GM19238 (cell line): ENCODE data around the gene TRMT11.
"Not testable (repeated sequence)": the region's sequence is repeated elsewhere in the genome, so short reads cannot be mapped to it uniquely, and the experiment has no call there.

Experiments used
- DNase-seq: peaks from one replicate; pipeline ENCODE4 v3.0.0; 2011; ENCODE audit warnings: low spot score; ENCODE audit not compliant: insufficient read length

The TRMT11 gene

DNA sequence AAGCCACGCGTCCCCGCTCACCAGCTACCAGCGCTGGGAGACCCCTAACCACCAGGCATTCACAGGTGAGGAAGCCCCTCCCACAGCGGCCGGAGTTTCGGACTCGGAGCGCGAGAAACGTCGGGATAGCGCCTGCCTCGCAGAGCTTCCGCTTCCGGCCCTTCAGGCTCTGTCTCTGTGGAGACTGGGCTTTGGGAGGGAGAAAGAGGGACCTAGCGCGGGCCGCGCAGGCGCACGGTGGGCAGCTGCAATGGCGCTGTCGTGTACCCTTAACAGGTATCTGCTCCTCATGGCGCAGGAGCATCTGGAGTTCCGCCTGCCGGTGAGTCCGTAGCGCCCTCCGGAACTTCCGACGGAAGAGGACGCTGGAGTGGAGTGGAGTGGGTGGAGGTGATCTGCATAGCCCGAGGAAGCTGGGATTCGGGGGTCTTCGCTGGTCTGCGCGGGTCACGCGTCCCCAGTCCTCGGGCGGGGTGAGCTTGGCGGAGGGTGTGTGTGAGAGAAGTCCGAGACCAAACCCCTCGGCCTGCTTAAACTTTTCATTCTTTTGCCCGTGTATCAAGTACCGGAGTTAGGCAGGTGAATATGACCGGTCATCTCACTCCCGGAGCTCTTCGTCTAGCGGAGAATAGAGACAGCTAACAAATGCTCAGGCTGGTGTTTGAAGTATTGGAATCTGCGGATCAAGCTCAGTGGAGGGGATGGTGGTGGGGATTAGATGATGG, at the start of gene TRMT11:
TRMT11 (plus strand) TSS at position 240 of the 725 bp plus-strand sequence; CDS start at position 251, 11 bp downstream.
- DNase-seq: peak; percentile 81

DNA sequence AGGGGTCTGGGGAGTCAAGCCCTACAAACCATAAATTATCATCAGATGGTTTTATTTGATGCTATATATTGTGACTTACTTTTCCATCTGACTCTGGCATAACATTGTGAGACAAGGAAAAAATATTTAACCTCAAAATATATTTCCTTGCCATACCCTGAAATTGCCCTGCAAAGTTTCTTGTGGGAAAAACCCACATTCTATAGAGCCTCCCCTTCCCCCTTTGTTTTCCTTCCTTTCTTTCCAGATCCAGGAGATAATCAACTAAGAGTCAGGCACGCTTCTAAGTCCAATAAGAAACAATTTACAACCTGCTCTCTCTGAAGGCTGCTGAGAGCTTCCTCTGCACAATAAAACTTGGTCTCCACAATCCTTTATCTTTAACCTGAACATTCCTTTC, 47.3 kb upstream of the TRMT11 start:
- no peak for DNase-seq

- no peak for DNase-seq
Measured at GRCh38 chr6:125939791-125940190, 46.5 kb upstream of the TRMT11 start.

DNA sequence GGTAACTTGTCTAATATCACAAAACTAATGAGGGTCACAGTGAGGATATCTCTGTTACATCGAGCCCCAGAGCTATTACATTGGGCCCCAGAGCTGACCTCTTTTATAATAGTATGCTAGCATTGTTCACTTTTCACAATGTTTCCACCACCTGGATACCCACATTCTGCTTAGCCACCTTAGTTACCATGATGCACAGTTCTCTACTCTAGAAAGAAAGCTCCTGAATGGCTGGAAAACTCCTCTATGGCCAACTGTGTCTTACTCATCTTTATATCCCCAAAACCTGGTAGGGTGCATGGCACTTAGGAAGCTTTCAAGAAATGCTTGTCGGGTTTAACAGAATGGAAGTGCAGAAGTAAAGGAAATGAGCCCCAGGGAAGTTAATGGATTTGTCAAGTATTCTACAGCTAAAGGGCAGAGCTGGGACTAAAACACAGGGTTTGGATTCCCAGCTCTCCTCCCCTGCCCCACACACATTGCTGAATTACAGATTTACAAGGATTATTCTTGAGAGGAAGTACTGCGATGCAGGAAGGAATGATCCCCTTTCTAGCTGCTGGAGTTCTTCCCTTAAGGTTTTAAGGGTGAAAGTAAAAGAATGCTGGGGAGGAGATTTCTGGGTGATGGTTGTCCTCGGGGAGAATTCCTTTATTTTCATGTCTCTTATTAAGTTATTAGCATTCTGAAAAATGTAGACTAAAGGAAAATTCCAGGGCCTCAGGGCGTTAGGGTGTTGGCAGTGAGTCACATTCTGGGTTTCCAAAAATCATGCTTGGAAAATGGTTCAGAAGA, 45.9 kb upstream of the TRMT11 start:
- DNase-seq: no peak

GRCh38 chr6:125942672-125943527, 43.4 kb upstream of the TRMT11 start:
- no peak for DNase-seq

- DNase-seq: no peak
Measured at GRCh38 chr6:125943528-125944433, 42.6 kb upstream of the TRMT11 start.

DNA sequence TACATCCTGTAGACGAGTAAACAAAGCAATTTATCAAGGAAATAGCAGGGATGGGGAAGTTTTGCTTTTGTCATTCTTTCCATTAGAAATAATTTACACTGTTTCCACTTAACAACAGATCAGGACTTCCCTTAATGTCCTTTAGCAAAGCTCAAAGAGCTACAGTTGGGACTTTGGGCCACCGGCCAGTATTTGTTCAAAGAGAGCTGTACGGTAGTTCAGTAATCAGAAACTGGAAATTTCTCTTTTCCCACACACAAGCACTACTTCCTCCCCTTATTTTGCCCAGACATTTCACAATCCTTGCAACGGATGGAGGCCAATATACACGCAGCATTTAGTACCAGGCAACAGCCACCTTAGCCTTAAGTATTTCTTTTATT, 41.9 kb upstream of the TRMT11 start:
- no peak for DNase-seq

DNA sequence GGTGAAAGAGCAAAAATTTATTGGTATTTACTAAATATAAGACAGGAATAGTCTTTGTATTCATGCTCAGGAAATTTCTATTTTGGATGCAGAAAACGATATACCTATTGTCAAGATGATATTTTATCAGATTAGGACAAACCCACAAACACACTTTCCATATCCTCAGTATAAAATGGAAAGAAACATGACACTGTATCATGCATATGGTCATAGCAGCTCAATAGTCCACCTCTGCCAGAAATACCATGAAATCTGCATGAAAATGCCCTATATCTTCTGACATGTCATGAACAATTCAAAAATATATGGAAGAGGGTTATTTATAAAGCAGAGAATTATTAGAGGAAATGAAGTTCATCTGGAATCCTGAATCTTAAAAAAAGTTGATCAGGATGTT, 41.4 kb upstream of the TRMT11 start:
- no peak for DNase-seq

DNA sequence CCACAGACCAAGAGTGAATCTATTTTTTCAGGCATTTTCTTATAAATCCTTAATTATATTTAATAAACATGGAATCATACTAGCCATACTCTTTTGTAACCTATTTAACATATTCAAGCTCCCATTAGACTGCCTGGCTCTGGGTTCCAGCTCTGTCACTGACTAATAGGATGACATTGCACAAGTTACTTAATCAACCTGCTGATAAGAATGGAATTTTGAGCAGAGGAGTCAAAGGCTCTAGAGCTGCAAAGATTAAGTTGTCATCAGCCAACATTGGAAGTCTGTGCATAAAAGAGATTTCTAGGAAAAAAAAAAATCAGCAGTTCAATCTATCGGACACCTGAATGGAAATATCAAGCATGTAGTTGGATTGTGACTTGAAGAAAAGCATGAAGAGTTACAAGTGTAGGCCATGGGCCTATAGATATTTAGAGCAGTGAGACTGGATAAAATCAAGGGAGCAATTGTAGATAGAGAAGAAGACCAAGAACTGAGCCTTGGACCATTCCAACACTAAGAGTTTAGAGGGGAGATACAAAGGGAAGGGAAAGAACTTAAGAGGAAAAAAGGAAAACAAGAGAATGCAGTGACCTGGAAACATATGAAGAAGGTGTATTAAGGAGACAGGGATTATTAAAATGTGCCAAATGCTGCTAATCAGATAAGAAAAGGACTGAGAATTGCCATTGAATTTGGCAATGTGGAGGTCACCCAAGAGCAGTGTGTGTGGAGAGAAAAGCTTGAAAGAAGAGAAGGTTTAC, 40.8 kb upstream of the TRMT11 start:
- DNase-seq: no peak

DNA sequence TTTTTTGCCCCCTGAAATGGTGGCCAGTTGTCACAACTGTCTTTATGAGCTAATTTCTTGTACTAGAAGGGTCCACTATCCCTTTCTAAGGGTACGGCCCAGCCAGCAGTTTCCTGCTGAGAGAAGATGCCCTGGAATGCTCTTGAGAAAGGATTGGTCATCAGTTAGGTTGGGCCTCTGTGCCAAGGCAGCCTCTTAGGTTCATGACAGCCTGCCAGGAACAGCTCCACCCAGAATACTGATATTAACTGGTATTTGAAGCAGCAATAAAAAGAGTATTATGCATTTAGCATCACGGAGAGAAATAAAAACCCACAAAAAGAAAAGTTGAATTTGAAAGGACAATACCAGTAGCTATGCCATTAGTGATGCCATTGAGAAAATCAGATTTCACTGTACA, 38.7 kb upstream of the TRMT11 start:
- DNase-seq: no peak

DNA sequence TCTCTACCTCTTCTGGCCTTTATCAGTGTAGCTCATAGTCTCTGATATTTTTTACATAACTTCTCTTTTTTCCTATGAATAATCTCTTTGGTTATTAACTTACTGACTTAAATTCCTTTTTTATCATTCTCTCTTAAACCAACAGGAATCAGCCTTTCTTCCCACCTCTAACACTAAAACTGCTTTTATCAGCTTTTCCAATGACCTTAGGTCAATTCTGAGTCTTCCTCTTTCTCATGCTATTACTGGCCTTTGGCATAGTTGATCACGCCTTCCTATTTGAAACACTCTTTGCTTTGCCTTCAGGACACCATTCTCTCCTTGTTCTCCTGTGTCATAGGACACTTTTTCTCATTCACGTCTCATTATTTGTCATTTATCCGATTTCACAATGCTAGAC, 37.9 kb upstream of the TRMT11 start:
- DNase-seq: no peak

DNA sequence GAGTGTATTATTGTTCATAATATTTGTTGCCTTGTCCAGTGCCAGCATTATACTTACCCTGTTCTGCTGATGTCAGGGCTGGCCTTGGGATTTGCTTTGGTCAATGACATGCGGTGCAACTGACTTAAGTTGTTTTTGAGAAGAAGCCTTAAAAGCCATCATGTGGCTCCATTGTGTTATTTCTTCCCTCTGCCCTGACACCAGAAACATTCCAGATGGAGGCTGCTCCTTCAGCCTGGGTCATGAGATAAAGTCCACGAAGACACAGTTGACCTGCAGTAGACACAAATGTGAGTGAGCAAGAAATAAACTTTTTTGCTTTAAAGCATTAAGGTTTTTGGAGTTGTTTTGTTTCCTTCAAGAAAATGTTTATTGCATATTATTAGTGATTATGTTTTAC, 37.3 kb upstream of the TRMT11 start:
- no peak for DNase-seq

GRCh38 chr6:125950293-125950692, 36.0 kb upstream of the TRMT11 start:
- DNase-seq: no peak

DNA sequence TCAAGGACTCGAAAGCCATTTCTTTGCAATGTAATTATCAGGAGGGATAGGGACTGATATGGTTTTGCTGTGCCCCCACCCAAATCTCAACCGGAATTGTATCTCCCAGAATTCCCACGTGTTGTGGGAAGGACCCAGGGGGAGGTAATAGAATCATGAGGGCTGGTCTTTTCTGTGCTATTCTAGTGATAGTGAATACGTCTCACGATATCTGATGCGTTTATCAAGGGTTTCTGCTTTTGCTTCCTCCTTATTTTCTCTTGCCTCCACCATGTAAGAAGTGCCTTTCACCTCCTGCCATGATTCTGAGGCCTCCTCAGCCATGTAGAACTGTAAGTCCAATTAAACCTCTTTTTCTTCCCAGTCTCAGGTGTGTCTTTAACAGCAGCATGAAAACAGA, 35.6 kb upstream of the TRMT11 start:
- DNase-seq: not testable (repeated sequence)

- no peak for DNase-seq
Measured at GRCh38 chr6:125951323-125951722, 35.0 kb upstream of the TRMT11 start.

- no peak for DNase-seq
Measured at GRCh38 chr6:125952764-125953501, 33.4 kb upstream of the TRMT11 start.

- no peak for DNase-seq
Measured at GRCh38 chr6:125953502-125953875, 32.9 kb upstream of the TRMT11 start.

- no peak for DNase-seq
Measured at GRCh38 chr6:125954735-125955339, 31.5 kb upstream of the TRMT11 start.

DNA sequence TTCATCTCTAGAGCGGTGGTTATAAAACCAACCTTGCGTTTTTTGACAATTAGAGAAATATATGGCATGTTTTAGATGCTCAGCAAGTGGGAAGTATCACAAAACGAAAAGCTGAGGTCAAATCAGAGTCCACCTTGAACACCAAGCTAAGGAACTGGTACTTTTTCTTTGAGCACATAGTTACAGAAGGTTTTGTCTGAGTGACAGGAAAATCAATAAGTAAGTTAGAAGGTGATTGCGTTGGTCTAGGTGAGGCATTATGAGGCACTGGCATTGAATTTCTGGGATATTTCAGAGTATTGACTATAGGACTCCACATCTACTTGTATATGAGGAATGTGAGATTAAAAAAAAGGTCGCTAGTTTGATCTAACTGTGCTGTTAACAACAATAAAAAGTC, 30.4 kb upstream of the TRMT11 start:
- DNase-seq: no peak
